Pancreas (tissue), 10 donors: ENCODE data around the gene EGFL7. TPM values are rescaled to one million over a fixed set of nuclear protein-coding genes. Genes with fewer than 3 reads are reported as not detected.

Source experiments
- ATAC-seq, 4 donors: fragments of 200-7000 bp; cut with Tn5 transposase; one replicate each; pipeline versions ENCODE4 v1.8.0 to v1.9.1; 2020; ENCODE audit warnings: mild to moderate bottlenecking in 4 of 4, moderate library complexity in 4 of 4
- DNase-seq, 6 donors: peaks; one replicate each; pipeline ENCODE4 v3.0.0-alpha.2; 2020
- FAIRE-seq: peaks from 2 replicates; lab custom pipeline; 2012; peaks lifted over from hg19 to GRCh38; lab: Jason Lieb, UNC
- H3K27ac ChIP-seq, 4 donors: fragments of 200-600 bp; sonication (generic); 1 replicate in 3 of 4; 2 replicates in 1 of 4; pipeline versions ENCODE4 v1.5.0 to v1.8.0; 2020
- H3K27me3 ChIP-seq, 4 donors: fragments of 200-600 bp; one replicate each; pipeline ENCODE4 v1.8.0; 2021
- H3K36me3 ChIP-seq, 3 donors: fragments of 200-600 bp; sonication (generic) in 1 of 3; one replicate each; pipeline versions ENCODE4 v1.5.0 to v1.8.0; 2020 to 2021
- H3K4me1 ChIP-seq, 3 donors: fragments of 200-600 bp; one replicate each; pipeline ENCODE4 v1.8.0; 2021
- H3K4me3 ChIP-seq, 4 donors: fragments of 200-600 bp; sonication (generic) in 2 of 4; one replicate each; pipeline versions ENCODE4 v1.5.0 to v1.8.0; 2020 to 2021
- H3K9me3 ChIP-seq, 4 donors: fragments of 200-600 bp; one replicate each; pipeline ENCODE4 v1.8.0; 2021
- CTCF ChIP-seq, 4 donors: fragments of 200-600 bp; sonication (generic) in 3 of 4; IDR thresholded peaks; one replicate each; pipeline versions ENCODE4 v1.5.0 to v1.8.0; 2021; ENCODE audit warnings: antibody characterized with exemption in 4 of 4
- WGBS, 2 donors: extraction: QIAGEN DNeasy Blood & Tissue Kit; methylation state at CpG; one replicate each; pipeline ENCODE4 v1.1.7; 2013; 5-methylcytosine and 5-hydroxymethylcytosine counted together
- intact Hi-C, 3 donors: fragments of 100-400 bp; cut with DNase I; formaldehyde crosslinking; loops; one replicate each; pipeline versions ENCODE4 v1.11.1 to v1.14.2; 2022
- polyA plus RNA-seq, 2 donors: library from polyadenylated mRNA; stranded (reverse); fragments of 200-250 nt; gene quantifications; one replicate each; pipeline ENCODE4 v1.2.3, GENCODE V29; 2013
- total RNA-seq, 6 donors: library from RNA; stranded (reverse); fragmentation: NEBNext Ultra II Directional in 4 of 6; extraction: Animal tissue kit (Norgen Biotek cat#: 25700) in 4 of 6; gene quantifications; one replicate each; pipeline versions ENCODE4 v1.2.1 to v1.2.4, GENCODE V29; 2021 to 2023
- donor health status: healthy with polysubstance abuse.
- donor health status: DM: no; HTN: no; CAD: no; lungs with moderate emphysema.
- donor health status: DM: no; HTN: no; CAD: no.
- donor health status: control.
- donor health status: control.
- donor health status: Bipolar disorder and iron deficiency.
- donor health status: DM: yes; HTN: yes; CAD: no.
- donor health status: DM: no; HTN: no; CAD: no.
- donor health status: DM: no; HTN: no; CAD: no.
- donor health status: DM: yes; HTN: yes; CAD: no.

Gene EGFL7
- total and polyA plus RNA-seq, 8 donors, result 8.6 to 134 (median 16.7) TPM

GRCh38 chr9:136717399-136717798 is 54.7 kb downstream of the EGFL7 start:
- peaks cover 0 to 3% (median 0%) of the 10 kb centered on the region in 3 donors for H3K4me1 ChIP-seq
- intact Hi-C loops, result loop anchor here in 1 of 3 donors (10.0 kb wide), 1 partner anchor 233 kb away; the partner anchor contains the start of gene SEC16A
- DNase-seq (no peak), FAIRE-seq (no peak), ATAC-seq (no peak)
- H3K27ac ChIP-seq, result no peak overlapping the region
- H3K9me3 ChIP-seq, result no peaks in the 10 kb centered on the region
- no peak overlapping the region for H3K4me3 ChIP-seq
- H3K27me3 ChIP-seq, result no peaks in the 10 kb centered on the region
- WGBS, 2 donors, result 89% methylated on average over 15 to 16 of the region's 16 CpGs
- peaks cover 0 to under 1% (median 0%) of the 10 kb centered on the region in 3 donors for H3K36me3 ChIP-seq
- no peak for TF ChIP-seq CTCF (IDR thresholded peaks at IDR 0.05)

GRCh38 chr9:136718345-136719194 is 55.9 kb downstream of the EGFL7 start:
- WGBS, 2 donors, result 78 to 79% methylated on average over 20 of the region's 20 CpGs
- DNase-seq (peak in 3 of 6 donors; percentile 23 to 72 (median 35)), FAIRE-seq (no peak), ATAC-seq (no peak)
- Histone ChIP-seq H3K4me3 (no peak overlapping the region), H3K27me3 (no peaks in the 10 kb centered on the region), H3K4me1 (no peaks in the 10 kb centered on the region), H3K9me3 (no peaks in the 10 kb centered on the region), H3K27ac (no peak overlapping the region), H3K36me3 (peaks cover 0 to 12% (median 6%) of the 10 kb centered on the region in 3 donors)
- intact Hi-C loops, result loop anchor here in 1 of 3 donors (10.0 kb wide), 1 partner anchor 234 kb away; the partner anchor contains the start of gene SEC16A
- TF ChIP-seq CTCF (IDR thresholded peaks at IDR 0.05), result no peak

- no peaks in the 10 kb centered on the region for H3K9me3 ChIP-seq
- H3K27me3 ChIP-seq, result no peaks in the 10 kb centered on the region
- peaks cover 0 to 20% (median 13%) of the 10 kb centered on the region in 3 donors for H3K36me3 ChIP-seq
- intact Hi-C loops, result loop anchor here in 1 of 3 donors (10.0 kb wide), 1 partner anchor 235 kb away; the partner anchor contains the start of gene SEC16A
- DNase-seq, result peak in 4 of 6 donors; percentile 37 to 85 (median 65)
- peak in 3 of 4 donors; percentile 13 to 36 (median 26) for ATAC-seq
- no peak for TF ChIP-seq CTCF (IDR thresholded peaks at IDR 0.05)
- no peak for FAIRE-seq
- H3K4me3 ChIP-seq, result no peak overlapping the region
- no peaks in the 10 kb centered on the region for H3K4me1 ChIP-seq
- 60 to 72% methylated on average over 24 of the region's 24 CpGs for WGBS, 2 donors
- H3K27ac ChIP-seq, result no peak overlapping the region
Measured at GRCh38 chr9:136719195-136719880, 56.6 kb downstream of the EGFL7 start.

GRCh38 chr9:136720251-136720897 is 57.7 kb downstream of the EGFL7 start:
- H3K36me3 ChIP-seq, result peaks cover 5 to 30% (median 19%) of the 10 kb centered on the region in 3 donors
- intact Hi-C loops, result no loop called here
- peaks cover 0 to 7% (median 0%) of the 10 kb centered on the region in 3 donors for H3K4me1 ChIP-seq
- H3K27me3 ChIP-seq, result no peaks in the 10 kb centered on the region
- TF ChIP-seq CTCF (IDR thresholded peaks at IDR 0.05), result no peak
- H3K9me3 ChIP-seq, result no peaks in the 10 kb centered on the region
- FAIRE-seq, result no peak
- H3K4me3 ChIP-seq, result no peak overlapping the region
- peak in 2 of 6 donors; percentile 29 to 70 for DNase-seq
- H3K27ac ChIP-seq, result no peak overlapping the region
- peak in 3 of 4 donors; percentile 2 to 4 (median 4) for ATAC-seq
- WGBS, 2 donors, result 74 to 75% methylated on average over 18 to 20 of the region's 20 CpGs
